Mesendoderm (in vitro differentiated cells): Measurements from ENCODE around the gene UNC93A.
A peak's percentile ranks its signal among the peaks of the same experiment; 100 is the strongest.
"Not testable (repeated sequence)": the region's sequence is repeated elsewhere in the genome, so short reads cannot be mapped to it uniquely, and the experiment has no call there.

Experiments
- DNase-seq: peaks from one replicate; pipeline ENCODE4 v3.0.0; 2013
- H2AK5ac ChIP-seq: 2 replicates; pipeline ENCODE4 v1.6.1; 2013; ENCODE audit warnings: low read length, inconsistent platforms
- H2BK120ac ChIP-seq: 2 replicates; pipeline ENCODE4 v1.6.1; 2013; ENCODE audit warnings: low read depth, mild to moderate bottlenecking, low read length, moderate library complexity, mixed read lengths
- H2BK15ac ChIP-seq: replicated peaks from 2 replicates; pipeline ENCODE4 v1.6.1; 2013; ENCODE audit warnings: low read depth, mild to moderate bottlenecking, moderate library complexity
- H2BK5ac ChIP-seq: 2 replicates; pipeline ENCODE4 v1.6.1; 2013; ENCODE audit warnings: low read length, inconsistent platforms
- H3K18ac ChIP-seq: 2 replicates; pipeline ENCODE4 v1.6.1; 2013; ENCODE audit warnings: mild to moderate bottlenecking, low read length, mixed read lengths
- H3K23ac ChIP-seq: one replicate; pipeline ENCODE4 v1.6.1; 2013; ENCODE audit warnings: low read length
- H3K27ac ChIP-seq: 2 replicates; pipeline ENCODE4 v1.5.1; 2013; ENCODE audit warnings: low read depth, mild to moderate bottlenecking, inconsistent platforms, low read length, moderate library complexity
- H3K27me3 ChIP-seq: 2 replicates; pipeline ENCODE4 v1.6.1; 2013; ENCODE audit warnings: low read length, control low read depth, mild to moderate bottlenecking, inconsistent platforms; ENCODE audit not compliant: insufficient read depth, poor library complexity
- H3K36me3 ChIP-seq: 2 replicates; pipeline ENCODE4 v1.6.1; 2013; ENCODE audit warnings: low read length, inconsistent platforms; ENCODE audit not compliant: control insufficient read depth, insufficient read depth
- H3K4ac ChIP-seq: one replicate; pipeline ENCODE4 v1.6.1; 2013; ENCODE audit warnings: low read depth, mild to moderate bottlenecking, low read length, moderate library complexity
- H3K4me1 ChIP-seq: 2 replicates; pipeline ENCODE4 v1.6.1; 2013; ENCODE audit warnings: low read depth, low read length, inconsistent platforms; ENCODE audit not compliant: control insufficient read depth
- H3K4me2 ChIP-seq: 2 replicates; pipeline ENCODE4 v1.6.1; 2013; ENCODE audit warnings: low read length
- H3K4me3 ChIP-seq: 2 replicates; pipeline ENCODE4 v1.5.1; 2013; ENCODE audit warnings: mild to moderate bottlenecking, low read length
- H3K56ac ChIP-seq: one replicate; pipeline ENCODE4 v1.6.1; 2013; ENCODE audit warnings: low read length
- H3K79me1 ChIP-seq: 2 replicates; pipeline ENCODE4 v1.6.1; 2013; ENCODE audit warnings: low read length, inconsistent platforms
- H3K79me2 ChIP-seq: 2 replicates; pipeline ENCODE4 v1.6.1; 2013; ENCODE audit warnings: mild to moderate bottlenecking, low read length; ENCODE audit not compliant: control insufficient read depth, insufficient read depth
- H3K9ac ChIP-seq: 2 replicates; pipeline ENCODE4 v1.6.1; 2013; ENCODE audit warnings: low read length, inconsistent platforms
- H4K5ac ChIP-seq: one replicate; pipeline ENCODE4 v1.6.1; 2013; ENCODE audit warnings: low read length
- H4K8ac ChIP-seq: one replicate; pipeline ENCODE4 v1.6.1; 2013; ENCODE audit warnings: low read depth, mild to moderate bottlenecking, control low read depth, low read length, moderate library complexity
- WGBS: extraction: QIAGEN DNeasy Blood & Tissue Kit; methylation state at CpG from one replicate; pipeline ENCODE4 v1.1.7; 2013; ENCODE audit warnings: low lambda C conversion rate, missing lambda C conversion rate; ENCODE audit not compliant: insufficient coverage; ENCODE audit errors: extremely low coverage; 5-methylcytosine and 5-hydroxymethylcytosine counted together

The UNC93A gene

DNA sequence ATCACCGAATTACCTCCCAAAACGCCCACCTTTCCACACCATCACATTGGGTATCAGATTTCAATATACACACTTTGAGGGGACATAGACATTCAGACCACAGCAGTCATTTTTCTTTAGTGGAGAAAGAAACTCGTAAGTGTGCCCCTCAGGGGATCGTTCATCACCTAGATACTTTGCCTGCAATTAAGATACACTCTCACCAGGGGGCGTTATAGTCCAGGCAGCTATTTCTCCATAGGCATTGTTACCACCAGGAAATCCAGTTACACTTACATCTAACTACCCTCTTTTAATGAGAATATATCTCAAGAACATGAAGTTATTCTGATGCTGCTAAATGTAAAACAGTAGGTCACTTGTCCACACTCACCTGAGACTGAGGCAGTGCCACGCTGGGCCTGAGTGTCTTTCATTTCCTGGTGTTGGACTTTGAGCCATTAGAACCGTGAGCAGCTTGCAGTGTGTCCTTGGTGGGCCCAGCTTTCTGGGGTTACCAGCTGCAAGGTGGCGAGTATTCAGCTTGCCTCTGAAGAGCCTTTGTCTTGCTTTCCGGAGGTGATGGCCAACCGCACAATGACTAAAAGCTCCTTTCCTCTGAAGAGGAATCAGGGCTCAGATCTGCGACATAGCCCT lies 35.1 kb upstream of the UNC93A start:
- Histone ChIP-seq H3K27ac (no peak overlapping the region), H2BK120ac (no peak overlapping the region), H3K27me3 (no peaks in the 10 kb centered on the region), H3K4me3 (no peak overlapping the region), H3K36me3 (no peaks in the 10 kb centered on the region), H2BK5ac (no peak overlapping the region), H2AK5ac (no peak overlapping the region), H3K4me2 (no peak overlapping the region), H3K56ac (no peak overlapping the region), H3K4me1 (no peaks in the 10 kb centered on the region), H3K23ac (no peak overlapping the region), H2BK15ac (no peak overlapping the region), H4K5ac (no peak overlapping the region), H3K79me1 (no peaks in the 10 kb centered on the region), H4K8ac (no peak overlapping the region), H3K4ac (no peak overlapping the region), H3K9ac (no peak overlapping the region), H3K79me2 (no peaks in the 10 kb centered on the region), H3K18ac (no peak overlapping the region)
- peak; percentile 42 for DNase-seq
- no CpG with 5 or more reads among the region's 11 CpGs for WGBS

DNA sequence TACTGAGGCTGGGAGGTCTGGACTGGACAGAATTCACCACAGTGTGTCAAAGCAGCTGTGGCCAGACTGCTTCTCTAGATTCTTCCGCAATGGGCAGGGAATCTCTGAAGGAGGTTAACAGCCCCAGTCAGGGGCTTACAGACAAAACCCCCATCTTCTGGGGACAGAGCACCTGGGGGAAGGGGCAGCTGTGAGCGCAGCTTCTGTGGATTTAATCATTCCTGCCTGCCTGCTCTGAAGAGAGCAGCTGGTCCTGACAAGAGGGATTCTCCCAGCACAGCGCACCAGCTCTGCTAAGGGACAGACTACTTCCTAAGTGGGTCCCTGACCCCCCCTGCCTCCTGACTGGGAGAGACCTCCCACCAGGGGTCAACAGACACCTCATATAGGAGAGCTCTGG lies 32.5 kb upstream of the UNC93A start:
- no peak overlapping the region for H3K56ac ChIP-seq
- H3K4me3 ChIP-seq = no peak overlapping the region
- H2AK5ac ChIP-seq = no peak overlapping the region
- no peak overlapping the region for H3K18ac ChIP-seq
- H3K9ac ChIP-seq = no peak overlapping the region
- H2BK120ac ChIP-seq = no peak overlapping the region
- H2BK15ac ChIP-seq = no peak overlapping the region
- H3K27me3 ChIP-seq = no peaks in the 10 kb centered on the region
- no peak overlapping the region for H3K27ac ChIP-seq
- H3K79me2 ChIP-seq = no peaks in the 10 kb centered on the region
- H3K36me3 ChIP-seq = no peaks in the 10 kb centered on the region
- H3K4ac ChIP-seq = no peak overlapping the region
- no CpG with 5 or more reads among the region's 3 CpGs for WGBS
- DNase-seq = no peak
- H4K8ac ChIP-seq = no peak overlapping the region
- no peak overlapping the region for H2BK5ac ChIP-seq
- H3K4me2 ChIP-seq = no peak overlapping the region
- no peak overlapping the region for H4K5ac ChIP-seq
- no peaks in the 10 kb centered on the region for H3K4me1 ChIP-seq
- H3K23ac ChIP-seq = no peak overlapping the region
- H3K79me1 ChIP-seq = no peaks in the 10 kb centered on the region

DNA sequence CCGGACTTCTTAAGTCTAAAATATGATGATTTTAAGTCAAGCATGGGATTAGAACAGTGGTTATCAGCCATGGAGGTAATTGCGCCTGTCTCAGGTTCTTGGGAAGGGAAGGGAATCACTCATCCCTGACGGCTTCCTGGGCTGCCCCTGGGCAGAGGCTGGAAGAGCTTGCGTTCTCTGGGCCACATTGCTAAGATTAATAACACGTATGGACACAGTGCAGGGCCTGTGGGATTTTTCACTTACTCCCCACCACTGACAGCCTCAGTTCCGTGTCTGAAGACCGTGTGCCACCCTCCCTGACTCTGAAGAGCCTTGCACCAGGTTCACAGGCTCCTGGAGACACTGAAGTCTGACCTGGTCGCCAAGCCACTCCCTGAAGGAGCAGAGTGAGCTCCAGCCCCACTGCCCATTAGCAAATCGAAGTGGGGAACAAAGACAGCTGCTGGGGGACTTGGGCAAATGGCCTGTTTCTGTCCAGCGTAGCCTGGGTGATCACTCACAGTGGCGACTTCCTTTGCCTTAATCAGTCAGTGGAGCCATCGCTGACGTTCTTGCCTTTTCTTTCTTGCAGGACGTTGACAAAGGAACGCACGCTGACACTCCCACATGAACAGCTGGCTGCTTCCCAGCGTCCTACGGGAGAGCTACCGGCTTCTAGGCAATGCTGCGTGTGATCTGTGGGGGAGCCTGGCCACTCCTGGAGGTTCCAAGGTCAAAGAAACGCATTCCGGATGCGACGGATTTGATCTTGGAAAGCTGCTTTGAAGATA lies 24.9 kb upstream of the UNC93A start:
- not testable (repeated sequence) for H4K8ac ChIP-seq, H3K79me2 ChIP-seq, H3K4me3 ChIP-seq, H2BK120ac ChIP-seq, H2BK5ac ChIP-seq, H2BK15ac ChIP-seq, H3K18ac ChIP-seq, H3K4me1 ChIP-seq, DNase-seq, H3K56ac ChIP-seq, H2AK5ac ChIP-seq, H3K9ac ChIP-seq, H3K27me3 ChIP-seq, H3K4ac ChIP-seq, H4K5ac ChIP-seq, H3K36me3 ChIP-seq, H3K23ac ChIP-seq, H3K27ac ChIP-seq, H3K4me2 ChIP-seq, H3K79me1 ChIP-seq
- no CpG with 5 or more reads among the region's 24 CpGs for WGBS

DNA sequence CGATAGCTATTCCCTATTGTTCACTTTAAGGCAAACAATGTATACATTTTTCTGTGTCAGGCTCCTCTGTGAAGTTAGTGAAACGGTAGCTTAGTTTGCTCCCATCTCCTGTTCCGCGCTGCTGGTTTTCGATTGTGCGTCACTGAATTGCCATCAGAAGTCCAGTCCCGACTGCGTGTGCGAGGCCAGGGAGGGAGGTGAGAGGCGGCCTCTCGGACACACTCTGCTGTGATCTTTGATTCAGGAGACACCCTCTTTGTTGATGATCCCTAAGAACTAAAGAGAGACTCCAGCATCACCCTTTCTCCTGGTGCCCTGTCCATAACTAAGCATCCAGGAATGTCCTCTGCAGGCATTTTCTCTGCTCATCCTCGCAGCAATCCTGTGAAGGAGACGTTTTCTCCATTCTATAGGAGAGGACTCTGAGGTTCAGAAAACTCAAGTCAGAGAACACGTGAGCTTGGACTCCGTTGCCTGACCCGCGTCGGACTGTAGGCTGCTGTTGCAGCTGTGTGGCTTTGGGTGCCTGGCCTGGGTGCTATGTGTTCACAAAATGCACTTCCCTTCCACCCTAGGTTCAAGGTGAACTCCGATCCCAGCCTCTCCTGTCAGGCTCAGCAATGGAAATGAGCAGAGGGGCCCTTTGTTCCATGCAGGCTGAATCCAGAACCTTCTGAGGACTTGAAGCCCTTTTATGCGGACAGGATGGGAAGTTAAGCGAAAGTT lies 24.1 kb upstream of the UNC93A start:
- Histone ChIP-seq H3K4me2 (no peak overlapping the region), H2BK120ac (no peak overlapping the region), H3K27me3 (no peaks in the 10 kb centered on the region), H3K18ac (no peak overlapping the region), H3K27ac (no peak overlapping the region), H3K9ac (no peak overlapping the region), H2AK5ac (no peak overlapping the region), H4K8ac (no peak overlapping the region), H3K23ac (no peak overlapping the region), H3K79me2 (no peaks in the 10 kb centered on the region), H3K4ac (no peak overlapping the region), H3K4me1 (peaks cover 2% of the 10 kb centered on the region), H3K36me3 (no peaks in the 10 kb centered on the region), H3K4me3 (no peak overlapping the region), H2BK5ac (no peak overlapping the region), H4K5ac (no peak overlapping the region), H3K56ac (no peak overlapping the region), H2BK15ac (no peak overlapping the region), H3K79me1 (no peaks in the 10 kb centered on the region)
- no CpG with 5 or more reads among the region's 21 CpGs for WGBS
- no peak for DNase-seq

DNA sequence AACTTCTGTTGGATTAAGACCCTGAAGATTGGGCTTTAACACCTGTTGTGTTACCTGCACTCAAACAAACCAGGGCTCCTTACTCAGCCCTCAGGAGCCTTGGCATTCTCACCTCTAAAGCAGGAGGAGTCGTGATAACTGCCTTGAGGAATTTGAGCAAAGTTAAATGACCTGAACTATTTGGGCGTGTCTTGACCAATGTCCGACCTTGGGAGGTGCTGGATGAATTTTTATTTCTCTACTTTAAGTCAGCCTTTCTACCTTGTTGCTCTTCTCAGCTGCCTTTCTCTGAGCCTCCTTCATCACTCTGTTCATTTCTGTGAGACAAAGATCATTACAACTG lies 23.6 kb upstream of the UNC93A start:
- not testable (repeated sequence) for H2BK15ac ChIP-seq, H2BK5ac ChIP-seq, H3K18ac ChIP-seq, H3K4me1 ChIP-seq, H3K79me2 ChIP-seq, H3K4me3 ChIP-seq, H2BK120ac ChIP-seq, H3K27ac ChIP-seq, H3K9ac ChIP-seq, H3K56ac ChIP-seq, H3K27me3 ChIP-seq, H2AK5ac ChIP-seq, H3K79me1 ChIP-seq, DNase-seq, H3K36me3 ChIP-seq, H3K4me2 ChIP-seq, H3K4ac ChIP-seq, H3K23ac ChIP-seq, H4K8ac ChIP-seq, H4K5ac ChIP-seq
- no CpG with 5 or more reads among the region's 3 CpGs for WGBS
